Measurements from ENCODE around the gene COX7A2L. TPM values are rescaled to one million over a fixed set of nuclear protein-coding genes. Genes with fewer than 3 reads are reported as not detected.
"Not testable (repeated sequence)": the region's sequence is repeated elsewhere in the genome, so short reads cannot be mapped to it uniquely, and the experiment has no call there.

The COX7A2L gene
- total and polyA plus RNA-seq, 4 experiments from 2014 or later, result 77.2 to 267 (median 124) TPM

DNA sequence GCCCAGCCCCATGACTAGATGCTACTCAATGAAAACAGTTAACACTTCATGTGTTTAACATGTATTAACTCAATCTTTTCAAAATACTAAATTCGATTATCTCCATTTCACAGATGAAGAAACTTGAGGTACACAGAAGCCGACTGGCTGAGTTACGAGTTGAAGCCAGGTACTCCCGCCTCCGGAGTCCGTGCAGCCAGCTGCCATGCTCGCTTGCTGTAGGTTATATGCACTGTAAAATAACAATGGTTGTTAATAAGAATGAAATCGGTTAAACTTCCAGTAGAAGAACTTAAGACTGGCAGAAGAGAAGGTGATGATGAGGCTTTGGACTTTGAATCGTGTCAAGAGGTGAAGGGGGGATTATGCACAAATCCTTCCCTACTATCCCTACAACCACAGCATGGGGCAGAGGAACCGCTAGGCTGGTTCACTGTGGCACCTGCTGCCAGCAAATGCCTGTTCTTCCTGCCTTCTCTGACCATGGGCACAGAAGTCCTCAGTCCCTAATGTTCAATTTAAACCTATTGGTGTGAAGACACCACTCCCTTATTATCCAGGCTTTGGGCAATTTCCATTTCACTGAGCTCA is 25.4 kb downstream of the COX7A2L start:
- Mint-ChIP-seq H3K27ac (peak overlapping the region in 1 of 7 donors; percentile 83), H3K9me3 (peaks cover 0 to 8% (median 2%) of the 10 kb centered on the region in 8 donors), H3K4me1 (peaks cover 4 to 11% (median 7%) of the 10 kb centered on the region in 4 donors), H3K4me3 (no peak overlapping the region), H3K27me3 (no peaks in the 10 kb centered on the region), H3K36me3 (peaks cover 69 to 83% of the 10 kb centered on the region in 2 donors)
- POLR2A ChIA-PET (ENCODE audit: partially characterized antibody), result no interaction called here
- H3K4me1 ChIP-seq (ENCODE audit: insufficient read depth, low read length), result no peaks in the 10 kb centered on the region
- intact Hi-C loops (cut with micrococcal nuclease), result no loop called here
- no peaks in the 10 kb centered on the region for H3K9me3 ChIP-seq (ENCODE audit: control insufficient read depth in 1 of 2, low read length in 2 of 2)
- H3K4me3 ChIP-seq (ENCODE audit: low read length in 2 of 2), result no peak overlapping the region
- CTCF ChIA-PET (ENCODE audit: partially characterized antibody), result no interaction called here
- peaks cover 29% of the 10 kb centered on the region for H3K36me3 ChIP-seq (ENCODE audit: insufficient read depth, low read length)
- H3K27me3 ChIP-seq (ENCODE audit: insufficient read depth, low read length), result no peaks in the 10 kb centered on the region
- no peak overlapping the region for H3K27ac ChIP-seq (ENCODE audit: low read depth, low read length)
- DNase-seq, result no peak

DNA sequence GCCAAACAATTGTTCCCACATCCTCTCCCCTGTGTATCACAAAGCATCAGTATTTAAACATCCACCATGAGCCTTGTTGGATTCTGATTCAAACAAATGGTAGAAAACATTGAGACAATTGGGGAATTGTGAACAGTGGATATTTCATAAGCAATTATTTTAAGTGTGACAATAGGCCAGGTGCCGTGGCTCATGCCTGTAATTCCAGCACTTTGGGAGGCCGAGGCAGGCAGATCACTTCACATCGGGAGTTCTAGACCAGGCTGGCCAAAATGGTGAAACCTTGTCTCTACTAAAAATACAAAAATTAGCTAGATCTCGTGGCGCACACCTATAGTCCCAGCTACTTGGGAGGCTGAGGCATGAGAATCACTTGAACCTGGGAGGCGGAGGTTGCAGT is 26.2 kb downstream of the COX7A2L start:
- H3K4me1 ChIP-seq (ENCODE audit: insufficient read depth, low read length); H3K9me3 ChIP-seq (ENCODE audit: control insufficient read depth in 1 of 2, low read length in 2 of 2); H3K4me3 ChIP-seq (ENCODE audit: low read length in 2 of 2); H3K27ac Mint-ChIP-seq; H3K4me3 Mint-ChIP-seq; POLR2A ChIA-PET (ENCODE audit: partially characterized antibody); H3K27ac ChIP-seq (ENCODE audit: low read depth, low read length); H3K4me1 Mint-ChIP-seq; H3K27me3 ChIP-seq (ENCODE audit: insufficient read depth, low read length); CTCF ChIA-PET (ENCODE audit: partially characterized antibody); H3K27me3 Mint-ChIP-seq; intact Hi-C loops (cut with micrococcal nuclease); DNase-seq; H3K9me3 Mint-ChIP-seq: not testable (repeated sequence)
- peaks cover 65 to 82% of the 10 kb centered on the region in 2 donors for H3K36me3 Mint-ChIP-seq
- H3K36me3 ChIP-seq (ENCODE audit: insufficient read depth, low read length), result peaks cover 36% of the 10 kb centered on the region

DNA sequence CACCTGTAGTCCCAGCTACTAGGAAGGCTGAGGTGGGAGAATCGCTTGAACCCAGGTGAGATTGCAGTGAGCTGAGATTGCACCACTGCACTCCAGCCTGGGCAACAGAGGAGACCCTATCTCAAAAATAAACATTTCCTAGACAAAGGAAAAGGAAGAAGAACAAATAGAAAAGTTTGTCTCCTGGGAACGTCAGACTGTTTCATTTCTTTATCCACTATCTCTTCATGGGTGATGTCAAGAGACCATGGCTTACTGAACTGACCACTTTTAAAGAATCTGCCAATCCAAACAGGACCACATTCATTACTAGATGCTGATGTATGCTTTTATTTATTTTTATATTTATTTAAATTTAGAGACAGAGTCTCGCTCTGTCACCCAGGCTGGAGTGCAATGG is 26.8 kb downstream of the COX7A2L start:
- Histone ChIP-seq H3K27me3 (ENCODE audit: insufficient read depth, low read length) (no peaks in the 10 kb centered on the region), H3K9me3 (ENCODE audit: control insufficient read depth in 1 of 2, low read length in 2 of 2) (no peaks in the 10 kb centered on the region), H3K4me3 (ENCODE audit: low read length in 2 of 2) (no peak overlapping the region), H3K4me1 (ENCODE audit: insufficient read depth, low read length) (no peaks in the 10 kb centered on the region), H3K27ac (ENCODE audit: low read depth, low read length) (no peak overlapping the region), H3K36me3 (ENCODE audit: insufficient read depth, low read length) (peaks cover 42% of the 10 kb centered on the region)
- Mint-ChIP-seq H3K27me3 (no peaks in the 10 kb centered on the region), H3K36me3 (peaks cover 64 to 85% of the 10 kb centered on the region in 2 donors), H3K27ac (peak overlapping the region in 1 of 7 donors; percentile 40), H3K4me3 (no peak overlapping the region), H3K9me3 (peaks cover 0 to 2% (median 0%) of the 10 kb centered on the region in 8 donors), H3K4me1 (peaks cover 0 to 5% (median 3%) of the 10 kb centered on the region in 4 donors)
- ChIA-PET POLR2A (ENCODE audit: partially characterized antibody) (no interaction called here), CTCF (ENCODE audit: partially characterized antibody) (no interaction called here)
- DNase-seq, result no peak
- intact Hi-C loops (cut with micrococcal nuclease), result no loop called here

DNA sequence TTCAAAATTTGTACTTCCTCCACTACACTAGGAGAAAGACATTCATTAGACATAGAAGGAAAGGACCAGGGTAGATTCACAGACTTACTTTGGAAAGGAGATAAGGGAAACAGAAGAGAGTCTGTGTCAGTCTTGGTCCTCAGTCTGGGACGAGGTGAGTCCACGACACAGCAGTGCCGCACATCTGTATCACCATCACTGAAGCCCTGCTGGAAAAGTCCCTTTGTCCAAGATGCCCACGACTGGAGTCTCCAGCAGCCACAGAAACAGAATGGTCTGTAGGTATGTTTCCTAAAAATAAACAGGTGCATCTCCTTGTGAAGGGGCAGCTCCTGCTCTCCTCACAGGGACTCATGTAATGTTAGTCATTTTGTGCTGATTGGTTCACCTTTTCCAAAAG is 27.4 kb downstream of the COX7A2L start:
- no peak for DNase-seq
- no peak overlapping the region for H3K27ac ChIP-seq (ENCODE audit: low read depth, low read length)
- peaks cover 48% of the 10 kb centered on the region for H3K36me3 ChIP-seq (ENCODE audit: insufficient read depth, low read length)
- ChIA-PET CTCF (ENCODE audit: partially characterized antibody) (no interaction called here), POLR2A (ENCODE audit: partially characterized antibody) (no interaction called here)
- H3K4me3 ChIP-seq (ENCODE audit: low read length in 2 of 2), result no peak overlapping the region
- peaks cover 59 to 87% of the 10 kb centered on the region in 2 donors for H3K36me3 Mint-ChIP-seq
- H3K4me1 ChIP-seq (ENCODE audit: insufficient read depth, low read length), result no peaks in the 10 kb centered on the region
- H3K27me3 Mint-ChIP-seq, result no peaks in the 10 kb centered on the region
- peaks cover 0 to 5% (median 3%) of the 10 kb centered on the region in 4 donors for H3K4me1 Mint-ChIP-seq
- peaks cover 0 to 2% (median 0%) of the 10 kb centered on the region in 8 donors for H3K9me3 Mint-ChIP-seq
- H3K4me3 Mint-ChIP-seq, result no peak overlapping the region
- H3K27ac Mint-ChIP-seq, result peak overlapping the region in 2 of 7 donors; percentile 17 to 40
- intact Hi-C loops (cut with micrococcal nuclease), result no loop called here
- no peaks in the 10 kb centered on the region for H3K27me3 ChIP-seq (ENCODE audit: insufficient read depth, low read length)
- no peaks in the 10 kb centered on the region for H3K9me3 ChIP-seq (ENCODE audit: control insufficient read depth in 1 of 2, low read length in 2 of 2)

DNA sequence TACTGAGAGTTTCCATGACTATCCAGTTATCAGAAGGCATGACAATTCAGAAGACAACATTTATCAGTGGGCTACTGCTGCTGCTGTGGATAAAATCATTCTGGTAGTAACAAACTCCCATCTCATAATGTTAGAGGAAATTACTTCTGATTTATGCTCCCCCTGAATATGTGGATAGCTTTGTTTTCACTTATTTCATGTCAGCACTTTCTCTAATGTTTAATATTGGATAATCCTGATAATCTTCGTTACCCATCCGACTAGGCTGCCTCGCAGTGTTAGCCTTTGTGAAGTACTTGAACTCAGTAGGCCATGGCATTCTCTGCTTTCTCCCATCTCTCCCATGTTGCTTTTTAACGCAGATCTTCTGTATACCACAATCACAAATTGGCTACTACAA is 28.4 kb downstream of the COX7A2L start:
- H3K9me3 ChIP-seq (ENCODE audit: control insufficient read depth in 1 of 2, low read length in 2 of 2), result no peaks in the 10 kb centered on the region
- H3K27me3 ChIP-seq (ENCODE audit: insufficient read depth, low read length), result no peaks in the 10 kb centered on the region
- no peak overlapping the region for H3K4me3 ChIP-seq (ENCODE audit: low read length in 2 of 2)
- DNase-seq, result no peak
- no peaks in the 10 kb centered on the region for H3K27me3 Mint-ChIP-seq
- peaks cover 55 to 84% of the 10 kb centered on the region in 2 donors for H3K36me3 Mint-ChIP-seq
- no peaks in the 10 kb centered on the region for H3K4me1 ChIP-seq (ENCODE audit: insufficient read depth, low read length)
- no peak overlapping the region for H3K27ac ChIP-seq (ENCODE audit: low read depth, low read length)
- H3K27ac Mint-ChIP-seq, result peak overlapping the region in 1 of 7 donors; percentile 16
- H3K36me3 ChIP-seq (ENCODE audit: insufficient read depth, low read length), result peaks cover 53% of the 10 kb centered on the region
- intact Hi-C loops (cut with micrococcal nuclease), result no loop called here
- peaks cover 2 to 9% (median 4%) of the 10 kb centered on the region in 4 donors for H3K4me1 Mint-ChIP-seq
- POLR2A ChIA-PET (ENCODE audit: partially characterized antibody), result no interaction called here
- peaks cover 0 to 2% (median 0%) of the 10 kb centered on the region in 8 donors for H3K9me3 Mint-ChIP-seq
- no peak overlapping the region for H3K4me3 Mint-ChIP-seq
- CTCF ChIA-PET (ENCODE audit: partially characterized antibody), result no interaction called here

DNA sequence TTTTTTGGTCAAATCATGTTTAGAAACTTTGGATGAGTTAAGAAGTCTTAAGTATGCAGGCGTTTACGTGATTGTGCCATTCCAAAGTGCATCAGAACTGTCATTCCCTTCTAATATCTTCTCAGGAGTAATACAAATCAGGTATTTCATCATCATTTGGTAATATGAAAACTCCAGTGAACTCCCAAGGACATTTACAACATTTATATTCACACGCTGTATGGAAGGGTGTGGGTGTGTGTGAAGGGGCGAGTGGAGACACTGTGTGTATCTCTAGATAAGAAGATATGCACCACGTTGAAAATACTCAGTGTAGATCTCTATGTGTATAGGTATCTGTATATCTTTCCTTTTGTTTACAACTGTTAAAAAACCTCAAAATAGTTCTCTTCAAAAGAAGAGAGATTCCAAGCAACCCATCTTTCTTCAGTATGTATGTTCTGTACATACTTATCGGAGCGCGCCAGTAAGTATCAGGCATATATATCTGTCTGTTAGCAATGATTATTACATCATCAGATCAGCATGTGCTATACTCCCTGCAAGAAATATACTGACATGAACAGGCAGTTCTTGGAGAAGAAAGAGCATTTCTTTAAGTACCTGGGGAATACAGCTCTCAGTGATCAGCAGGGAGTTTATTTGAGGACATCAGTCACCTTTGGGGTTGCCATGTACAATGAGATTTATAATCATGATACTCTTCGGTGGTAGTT is 29.3 kb downstream of the COX7A2L start:
- Mint-ChIP-seq H3K4me1 (peaks cover 2 to 9% (median 6%) of the 10 kb centered on the region in 4 donors), H3K4me3 (peak overlapping the region in 1 of 8 donors; percentile 13), H3K27ac (peak overlapping the region in 3 of 7 donors; percentile 16 to 54 (median 47)), H3K27me3 (no peaks in the 10 kb centered on the region), H3K9me3 (no peaks in the 10 kb centered on the region), H3K36me3 (peaks cover 56 to 85% of the 10 kb centered on the region in 2 donors)
- Histone ChIP-seq H3K4me1 (ENCODE audit: insufficient read depth, low read length) (no peaks in the 10 kb centered on the region), H3K36me3 (ENCODE audit: insufficient read depth, low read length) (peaks cover 62% of the 10 kb centered on the region), H3K4me3 (ENCODE audit: low read length in 2 of 2) (no peak overlapping the region), H3K27me3 (ENCODE audit: insufficient read depth, low read length) (no peaks in the 10 kb centered on the region), H3K9me3 (ENCODE audit: control insufficient read depth in 1 of 2, low read length in 2 of 2) (no peaks in the 10 kb centered on the region), H3K27ac (ENCODE audit: low read depth, low read length) (no peak overlapping the region)
- DNase-seq, result no peak
- ChIA-PET CTCF (ENCODE audit: partially characterized antibody) (interaction anchor here (0.7 kb wide), 1 partner anchor 237 kb away, joined by 3 read pairs; no protein-coding TSS in a partner anchor), POLR2A (ENCODE audit: partially characterized antibody) (interaction anchor here (1.5 kb wide), 1 partner anchor 10 kb away, joined by 4 read pairs; no protein-coding TSS in a partner anchor)
- intact Hi-C loops (cut with micrococcal nuclease), result no loop called here

DNA sequence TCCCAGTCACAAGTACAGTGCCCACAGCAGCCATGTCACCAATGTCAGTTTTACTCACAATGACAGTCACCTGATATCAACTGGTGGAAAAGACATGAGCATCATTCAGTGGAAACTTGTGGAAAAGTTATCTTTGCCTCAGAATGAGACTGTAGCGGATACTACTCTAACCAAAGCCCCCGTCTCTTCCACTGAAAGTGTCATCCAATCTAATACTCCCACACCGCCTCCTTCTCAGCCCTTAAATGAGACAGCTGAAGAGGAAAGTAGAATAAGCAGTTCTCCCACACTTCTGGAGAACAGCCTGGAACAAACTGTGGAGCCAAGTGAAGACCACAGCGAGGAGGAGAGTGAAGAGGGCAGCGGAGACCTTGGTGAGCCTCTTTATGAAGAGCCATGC is 31.3 kb downstream of the COX7A2L start:
- Histone ChIP-seq H3K4me1 (ENCODE audit: insufficient read depth, low read length) (no peaks in the 10 kb centered on the region), H3K4me3 (ENCODE audit: low read length in 2 of 2) (no peak overlapping the region), H3K9me3 (ENCODE audit: control insufficient read depth in 1 of 2, low read length in 2 of 2) (no peaks in the 10 kb centered on the region), H3K27ac (ENCODE audit: low read depth, low read length) (no peak overlapping the region), H3K27me3 (ENCODE audit: insufficient read depth, low read length) (no peaks in the 10 kb centered on the region), H3K36me3 (ENCODE audit: insufficient read depth, low read length) (peaks cover 72% of the 10 kb centered on the region)
- Mint-ChIP-seq H3K27ac (peak overlapping the region in 2 of 7 donors; percentile 5 to 48), H3K27me3 (no peaks in the 10 kb centered on the region), H3K36me3 (peaks cover 48 to 81% of the 10 kb centered on the region in 2 donors), H3K4me3 (no peak overlapping the region), H3K4me1 (peaks cover 2 to 9% (median 5%) of the 10 kb centered on the region in 4 donors), H3K9me3 (no peaks in the 10 kb centered on the region)
- intact Hi-C loops (cut with micrococcal nuclease), result loop anchor here (2.0 to 5.0 kb wide), 2 partner anchors 42 to 133 kb away; no protein-coding TSS in a partner anchor
- POLR2A ChIA-PET (ENCODE audit: partially characterized antibody), result interaction anchor here (1.5 kb wide), 1 partner anchor 8 kb away, joined by 4 read pairs; no protein-coding TSS in a partner anchor
- DNase-seq, result no peak
- CTCF ChIA-PET (ENCODE audit: partially characterized antibody), result interaction anchor here (0.8 to 3.5 kb wide), 14 partner anchors 12 to 460 kb away, joined by 3 to 37 read pairs (median 6); no protein-coding TSS in a partner anchor

Measured in CD4-positive, alpha-beta memory T cell (primary cell).